ENCODE measurements around the gene PBX2.

Gene PBX2

GRCh38 chr6:32171234-32171633, 18.8 kb downstream of the PBX2 start:
- H3K27me3 Mint-ChIP-seq: no peaks in the 10 kb centered on the region
- DNase-seq (ENCODE audit: low spot score in 2 of 2): no peak
- H3K4me1 Mint-ChIP-seq: peaks cover 38% of the 10 kb centered on the region
- no peaks in the 10 kb centered on the region for H3K9me3 Mint-ChIP-seq
- no peak for ATAC-seq (replicated peaks; ENCODE audit: extremely low read depth, poor library complexity, severe bottlenecking)
- H3K4me3 Mint-ChIP-seq: no peak overlapping the region
- H3K36me3 Mint-ChIP-seq (ENCODE audit: insufficient read depth): peaks cover 18% of the 10 kb centered on the region
- no peak overlapping the region for H3K27ac Mint-ChIP-seq (ENCODE audit: low read depth)

GRCh38 chr6:32170294-32170693, 19.7 kb downstream of the PBX2 start:
- H3K27me3 Mint-ChIP-seq: no peaks in the 10 kb centered on the region
- H3K27ac Mint-ChIP-seq (ENCODE audit: low read depth): no peak overlapping the region

GRCh38 chr6:32168807-32169591, 21.0 kb downstream of the PBX2 start:
- H3K27me3 Mint-ChIP-seq: no peaks in the 10 kb centered on the region
- peaks cover 24% of the 10 kb centered on the region for H3K4me1 Mint-ChIP-seq
- ATAC-seq (replicated peaks; ENCODE audit: extremely low read depth, poor library complexity, severe bottlenecking) (no peak), DNase-seq (ENCODE audit: low spot score in 2 of 2) (no peak)
- peaks cover 15% of the 10 kb centered on the region for H3K36me3 Mint-ChIP-seq (ENCODE audit: insufficient read depth)
- no peak overlapping the region for H3K27ac Mint-ChIP-seq (ENCODE audit: low read depth)
- no peak overlapping the region for H3K4me3 Mint-ChIP-seq
- H3K9me3 Mint-ChIP-seq: no peaks in the 10 kb centered on the region

More at GRCh38 chr6:32170294-32170693, 19.7 kb downstream of the PBX2 start:
- DNase-seq (ENCODE audit: low spot score in 2 of 2): no peak
- Mint-ChIP-seq H3K36me3 (ENCODE audit: insufficient read depth) (peaks cover 16% of the 10 kb centered on the region), H3K4me1 (peaks cover 33% of the 10 kb centered on the region), H3K4me3 (no peak overlapping the region), H3K9me3 (no peaks in the 10 kb centered on the region)
- ATAC-seq (replicated peaks; ENCODE audit: extremely low read depth, poor library complexity, severe bottlenecking): no peak

GRCh38 chr6:32168350-32168749, 21.7 kb downstream of the PBX2 start:
- DNase-seq (ENCODE audit: low spot score in 2 of 2) (no peak), ATAC-seq (replicated peaks; ENCODE audit: extremely low read depth, poor library complexity, severe bottlenecking) (no peak)
- no peak overlapping the region for H3K4me3 Mint-ChIP-seq
- peaks cover 17% of the 10 kb centered on the region for H3K4me1 Mint-ChIP-seq
- peaks cover 15% of the 10 kb centered on the region for H3K36me3 Mint-ChIP-seq (ENCODE audit: insufficient read depth)
- H3K27ac Mint-ChIP-seq (ENCODE audit: low read depth): no peak overlapping the region
- H3K27me3 Mint-ChIP-seq: no peaks in the 10 kb centered on the region
- no peaks in the 10 kb centered on the region for H3K9me3 Mint-ChIP-seq

- no peak overlapping the region for H3K27ac Mint-ChIP-seq (ENCODE audit: low read depth)
- H3K36me3 Mint-ChIP-seq (ENCODE audit: insufficient read depth): peaks cover 15% of the 10 kb centered on the region
- no peak for ATAC-seq (replicated peaks; ENCODE audit: extremely low read depth, poor library complexity, severe bottlenecking)
- no peak overlapping the region for H3K4me3 Mint-ChIP-seq
- peaks cover 14% of the 10 kb centered on the region for H3K4me1 Mint-ChIP-seq
- no peaks in the 10 kb centered on the region for H3K9me3 Mint-ChIP-seq
- DNase-seq (ENCODE audit: low spot score in 2 of 2): no peak
- no peaks in the 10 kb centered on the region for H3K27me3 Mint-ChIP-seq
Measured at GRCh38 chr6:32167761-32168262, 22.2 kb downstream of the PBX2 start.

GRCh38 chr6:32167154-32167760, 22.7 kb downstream of the PBX2 start:
- DNase-seq (ENCODE audit: low spot score in 2 of 2) (no peak), ATAC-seq (replicated peaks; ENCODE audit: extremely low read depth, poor library complexity, severe bottlenecking) (no peak)
- Mint-ChIP-seq H3K27ac (ENCODE audit: low read depth) (no peak overlapping the region), H3K27me3 (no peaks in the 10 kb centered on the region), H3K36me3 (ENCODE audit: insufficient read depth) (peaks cover 15% of the 10 kb centered on the region), H3K4me1 (peaks cover 14% of the 10 kb centered on the region), H3K4me3 (no peak overlapping the region), H3K9me3 (no peaks in the 10 kb centered on the region)

GRCh38 chr6:32166411-32167061, 23.5 kb downstream of the PBX2 start:
- peaks cover 14% of the 10 kb centered on the region for H3K4me1 Mint-ChIP-seq
- no peaks in the 10 kb centered on the region for H3K27me3 Mint-ChIP-seq
- peak overlapping the region; percentile 51 for H3K27ac Mint-ChIP-seq (ENCODE audit: low read depth)
- H3K9me3 Mint-ChIP-seq: no peaks in the 10 kb centered on the region
- H3K36me3 Mint-ChIP-seq (ENCODE audit: insufficient read depth): peaks cover 15% of the 10 kb centered on the region
- no peak overlapping the region for H3K4me3 Mint-ChIP-seq
- ATAC-seq (replicated peaks; ENCODE audit: extremely low read depth, poor library complexity, severe bottlenecking) (no peak), DNase-seq (ENCODE audit: low spot score in 2 of 2) (no peak)

- no peak within 1 kb of the TSS for H3K4me3 Mint-ChIP-seq
- H3K9me3 Mint-ChIP-seq: no peaks in the 10 kb centered on the region
- peaks cover 8% of the 10 kb centered on the region for H3K36me3 Mint-ChIP-seq (ENCODE audit: insufficient read depth)
- no peak for DNase-seq (ENCODE audit: low spot score in 2 of 2)
- H3K27me3 Mint-ChIP-seq: no peaks in the 10 kb centered on the region
- ATAC-seq (replicated peaks; ENCODE audit: extremely low read depth, poor library complexity, severe bottlenecking): no peak
- H3K27ac Mint-ChIP-seq (ENCODE audit: low read depth): peak within 1 kb of the TSS; percentile 51
- H3K4me1 Mint-ChIP-seq: peaks cover 6% of the 10 kb centered on the region
Measured at GRCh38 chr6:32164295-32164694, 25.7 kb downstream of the PBX2 start, which contains the start of gene EGFL8. EGFL8 (plus strand) TSS chr6:32164595; CDS start chr6:32166166, 1,571 bp downstream.

GRCh38 chr6:32163559-32164258, 26.3 kb downstream of the PBX2 start:
- Mint-ChIP-seq H3K36me3 (ENCODE audit: insufficient read depth) (peaks cover 5% of the 10 kb centered on the region), H3K4me1 (peaks cover 4% of the 10 kb centered on the region), H3K27me3 (no peaks in the 10 kb centered on the region), H3K4me3 (no peak overlapping the region), H3K9me3 (no peaks in the 10 kb centered on the region), H3K27ac (ENCODE audit: low read depth) (no peak overlapping the region)
- ATAC-seq (replicated peaks; ENCODE audit: extremely low read depth, poor library complexity, severe bottlenecking) (no peak), DNase-seq (ENCODE audit: low spot score in 2 of 2) (no peak)

- peaks cover 32% of the 10 kb centered on the region for H3K4me1 Mint-ChIP-seq
- H3K27me3 Mint-ChIP-seq: no peaks in the 10 kb centered on the region
- H3K9me3 Mint-ChIP-seq: no peaks in the 10 kb centered on the region
- H3K36me3 Mint-ChIP-seq (ENCODE audit: insufficient read depth): peaks cover 12% of the 10 kb centered on the region
- DNase-seq (ENCODE audit: low spot score in 2 of 2) (no peak), ATAC-seq (replicated peaks; ENCODE audit: extremely low read depth, poor library complexity, severe bottlenecking) (no peak)
- no peak overlapping the region for H3K27ac Mint-ChIP-seq (ENCODE audit: low read depth)
- no peak overlapping the region for H3K4me3 Mint-ChIP-seq
Measured at GRCh38 chr6:32158052-32158451, 31.9 kb downstream of the PBX2 start.

- Mint-ChIP-seq H3K9me3 (no peaks in the 10 kb centered on the region), H3K27me3 (no peaks in the 10 kb centered on the region), H3K4me1 (peaks cover 41% of the 10 kb centered on the region), H3K27ac (ENCODE audit: low read depth) (no peak overlapping the region), H3K4me3 (no peak overlapping the region), H3K36me3 (ENCODE audit: insufficient read depth) (peaks cover 12% of the 10 kb centered on the region)
- ATAC-seq (replicated peaks; ENCODE audit: extremely low read depth, poor library complexity, severe bottlenecking): no peak
- DNase-seq (ENCODE audit: low spot score in 2 of 2): no peak
Measured at GRCh38 chr6:32156891-32157290, 33.1 kb downstream of the PBX2 start.

GRCh38 chr6:32154514-32155161, 35.4 kb downstream of the PBX2 start:
- Mint-ChIP-seq H3K27me3 (peaks cover 19% of the 10 kb centered on the region), H3K4me1 (peaks cover 52% of the 10 kb centered on the region), H3K36me3 (ENCODE audit: insufficient read depth) (peaks cover 12% of the 10 kb centered on the region), H3K27ac (ENCODE audit: low read depth) (peak overlapping the region; percentile 83), H3K9me3 (no peaks in the 10 kb centered on the region), H3K4me3 (peak overlapping the region; percentile 87)
- DNase-seq (ENCODE audit: low spot score in 2 of 2) (peak; percentile 49 to 51), ATAC-seq (replicated peaks; ENCODE audit: extremely low read depth, poor library complexity, severe bottlenecking) (peak; percentile 70)

Data from central memory CD8-positive, alpha-beta T cell (primary cell).